Suprapubic skin (tissue), 4 donors: ENCODE data around the gene KRT40. TPM values are rescaled to one million over a fixed set of nuclear protein-coding genes. Genes with fewer than 3 reads are reported as not detected.

ENCODE experiments used
- DNase-seq, 2 donors: peaks; one replicate each; pipeline ENCODE4 v3.0.0-alpha.2; 2019; ENCODE audit warnings: low spot score in 2 of 2
- H3K27ac ChIP-seq: fragments of 200-600 bp; sonication (generic); one replicate; pipeline ENCODE4 v1.5.1; 2019
- H3K27me3 ChIP-seq: fragments of 200-600 bp; sonication (generic); one replicate; pipeline ENCODE4 v1.5.1; 2019
- H3K36me3 ChIP-seq: fragments of 200-600 bp; sonication (generic); one replicate; pipeline ENCODE4 v1.5.1; 2019
- H3K4me1 ChIP-seq: fragments of 200-600 bp; sonication (generic); one replicate; pipeline ENCODE4 v1.5.1; 2019
- H3K4me3 ChIP-seq: fragments of 200-600 bp; sonication (generic); one replicate; pipeline ENCODE4 v1.5.1; 2019; ENCODE audit warnings: mild to moderate bottlenecking
- H3K9me3 ChIP-seq: fragments of 200-600 bp; sonication (generic); one replicate; pipeline ENCODE4 v1.5.1; 2019
- CTCF ChIP-seq, 2 donors: fragments of 200-600 bp in 1 of 2; fragments of 450-650 bp in 1 of 2; sonication (generic) in 1 of 2; IDR thresholded peaks; one replicate each; pipeline ENCODE4 v1.5.1; 2016 to 2019; ENCODE audit warnings: antibody characterized with exemption in 2 of 2, mild to moderate bottlenecking in 1 of 2, moderate library complexity in 1 of 2
- EP300 ChIP-seq: sonication (generic); formaldehyde crosslinking; IDR thresholded peaks from one replicate; pipeline ENCODE4 v1.6.1; 2017; ENCODE audit warnings: antibody characterized with exemption
- POLR2A ChIP-seq, 2 donors: fragments of 450-650 bp; IDR thresholded peaks; one replicate each; pipeline ENCODE4 v1.6.1; 2017; ENCODE audit warnings: antibody characterized with exemption in 2 of 2, mild to moderate bottlenecking in 2 of 2, moderate library complexity in 2 of 2
- POLR2AphosphoS5 ChIP-seq, 3 donors: sonication (generic); formaldehyde crosslinking; IDR thresholded peaks; one replicate each; pipeline ENCODE4 v1.6.1; 2017; ENCODE audit warnings: antibody characterized with exemption in 3 of 3
- WGBS: methylation state at CpG from one replicate; pipeline ENCODE4 v1.1.5; 2018; 5-methylcytosine and 5-hydroxymethylcytosine counted together
- total RNA-seq, 4 donors: library from RNA; depleted of rRNA; stranded (reverse); fragments of >200 nt; gene quantifications; one replicate each; pipeline ENCODE4 v1.1.0, GENCODE V29; 2016

Gene KRT40
- 10 to 100 TPM in 1 of 4 donors, 1 to 10 TPM in 1, under 1 TPM in 1, not detected in 1; 0.98 to 12.5 (median 3.9) TPM for total RNA-seq

- Histone ChIP-seq H3K4me3 (no peak within 1 kb of the TSS), H3K9me3 (no peaks in the 10 kb centered on the region), H3K36me3 (no peaks in the 10 kb centered on the region), H3K27me3 (no peaks in the 10 kb centered on the region), H3K27ac (no peak within 1 kb of the TSS), H3K4me1 (peaks cover 3% of the 10 kb centered on the region)
- no peak for DNase-seq
- WGBS = 69% methylated on average over 3 of the region's 3 CpGs
- TF ChIP-seq POLR2AphosphoS5 (IDR thresholded peaks at IDR 0.05) (no peak), EP300 (no peak), CTCF (IDR thresholded peaks at IDR 0.05) (no peak), POLR2A (IDR thresholded peaks at IDR 0.05) (no peak)
These were observed at the start of gene KRT40 for GRCh38 chr17:40984226-40984625. KRT40 (minus strand) TSS chr17:40984326; CDS start chr17:40984273, 53 bp downstream.

GRCh38 chr17:41029633-41030245, 45.6 kb upstream of the KRT40 start, which contains the start of gene KRTAP1-4:
KRTAP1-4 (minus strand) TSS chr17:41030195; CDS start chr17:41030078, 117 bp downstream.
- WGBS = 83% methylated on average over 8 of the region's 12 CpGs
- Histone ChIP-seq H3K4me1 (peaks cover 9% of the 10 kb centered on the region), H3K36me3 (no peaks in the 10 kb centered on the region)

GRCh38 chr17:41026715-41027471, 42.8 kb upstream of the KRT40 start, which contains the start of gene KRTAP1-5:
KRTAP1-5 (minus strand) TSS chr17:41027208; CDS start chr17:41027155, 53 bp downstream.
- H3K36me3 ChIP-seq = no peaks in the 10 kb centered on the region
- H3K4me3 ChIP-seq = no peak within 1 kb of the TSS
- DNase-seq = no peak
- no peak within 1 kb of the TSS for H3K27ac ChIP-seq
- H3K27me3 ChIP-seq = peaks cover 16% of the 10 kb centered on the region
- H3K9me3 ChIP-seq = no peaks in the 10 kb centered on the region
- WGBS = 48% methylated on average over 9 of the region's 9 CpGs
- no peak for TF ChIP-seq POLR2AphosphoS5 (IDR thresholded peaks at IDR 0.05)
- TF ChIP-seq EP300 = no peak
- TF ChIP-seq POLR2A (IDR thresholded peaks at IDR 0.05) = no peak
- no peak for TF ChIP-seq CTCF (IDR thresholded peaks at IDR 0.05)
- H3K4me1 ChIP-seq = peaks cover 9% of the 10 kb centered on the region

More at GRCh38 chr17:41029633-41030245, 45.6 kb upstream of the KRT40 start, which contains the start of gene KRTAP1-4:
- DNase-seq = no peak
- H3K9me3 ChIP-seq = no peaks in the 10 kb centered on the region
- TF ChIP-seq POLR2AphosphoS5 (IDR thresholded peaks at IDR 0.05) (no peak), POLR2A (IDR thresholded peaks at IDR 0.05) (no peak), CTCF (IDR thresholded peaks at IDR 0.05) (no peak), EP300 (no peak)
- peaks cover 16% of the 10 kb centered on the region for H3K27me3 ChIP-seq
- no peak within 1 kb of the TSS for H3K27ac ChIP-seq
- no peak within 1 kb of the TSS for H3K4me3 ChIP-seq

GRCh38 chr17:41024697-41025096, 40.6 kb upstream of the KRT40 start:
- DNase-seq = no peak
- 66% methylated on average over 3 of the region's 3 CpGs for whole genome bisulfite sequencing
- Histone ChIP-seq H3K4me1 (peaks cover 7% of the 10 kb centered on the region), H3K27me3 (peaks cover 12% of the 10 kb centered on the region), H3K27ac (no peak overlapping the region), H3K36me3 (no peaks in the 10 kb centered on the region), H3K4me3 (no peak overlapping the region), H3K9me3 (no peaks in the 10 kb centered on the region)
- no peak for TF ChIP-seq POLR2A (IDR thresholded peaks at IDR 0.05)
- no peak for TF ChIP-seq EP300
- TF ChIP-seq CTCF (IDR thresholded peaks at IDR 0.05) = no peak
- no peak for TF ChIP-seq POLR2AphosphoS5 (IDR thresholded peaks at IDR 0.05)

- H3K36me3 ChIP-seq = no peaks in the 10 kb centered on the region
- DNase-seq = no peak
- TF ChIP-seq EP300 (no peak), POLR2A (IDR thresholded peaks at IDR 0.05) (no peak)
- H3K9me3 ChIP-seq = no peaks in the 10 kb centered on the region
- no peak overlapping the region for H3K27ac ChIP-seq
- H3K4me1 ChIP-seq = no peaks in the 10 kb centered on the region
- H3K27me3 ChIP-seq = no peaks in the 10 kb centered on the region
- no peak overlapping the region for H3K4me3 ChIP-seq
These were observed 36.2 kb upstream of the KRT40 start for GRCh38 chr17:41020336-41020735.
